Activated CD4-positive, alpha-beta T cell treated with anti-CD3 and anti-CD28 coated beads, Interleukin-2, Interleukin-4, amounts not matched to agents 100 ng/mL and 50 ng/mL, durations not matched to agents 16 hours and 8 hours (primary cell): ENCODE data around the gene ZNF385B.
"Not testable (repeated sequence)": the region's sequence is repeated elsewhere in the genome, so short reads cannot be mapped to it uniquely, and the experiment has no call there.

Experiments used
- DNase-seq: peaks from one replicate; pipeline ENCODE4 v3.0.0-alpha.2; 2020; ENCODE audit warnings: low spot score

ZNF385B gene

GRCh38 chr2:179629776-179630175 is 231.6 kb downstream of the ZNF385B start:
- DNase-seq, result not testable (repeated sequence)

GRCh38 chr2:179626261-179626660 is 235.2 kb downstream of the ZNF385B start:
- no peak for DNase-seq

GRCh38 chr2:179622635-179623300 is 238.6 kb downstream of the ZNF385B start:
- no peak for DNase-seq

GRCh38 chr2:179622112-179622511 is 239.3 kb downstream of the ZNF385B start:
- no peak for DNase-seq

GRCh38 chr2:179619947-179620467 is 241.4 kb downstream of the ZNF385B start:
- DNase-seq, result no peak

GRCh38 chr2:179614121-179614520 is 247.3 kb downstream of the ZNF385B start:
- no peak for DNase-seq

GRCh38 chr2:179613701-179614100 is 247.7 kb downstream of the ZNF385B start:
- no peak for DNase-seq

GRCh38 chr2:179613299-179613651 is 248.1 kb downstream of the ZNF385B start:
- DNase-seq, result no peak

GRCh38 chr2:179612591-179613298 is 248.7 kb downstream of the ZNF385B start:
- no peak for DNase-seq

GRCh38 chr2:179612108-179612507 is 249.3 kb downstream of the ZNF385B start:
- DNase-seq, result no peak

- DNase-seq, result no peak
Measured at GRCh38 chr2:179606141-179606540, 255.3 kb downstream of the ZNF385B start.

GRCh38 chr2:179605341-179605740 is 256.1 kb downstream of the ZNF385B start:
- no peak for DNase-seq

- DNase-seq, result no peak
Measured at GRCh38 chr2:179604598-179604997, 256.8 kb downstream of the ZNF385B start.

- DNase-seq, result no peak
Measured at GRCh38 chr2:179602452-179602851, 259.0 kb downstream of the ZNF385B start.

- DNase-seq, result no peak
Measured at GRCh38 chr2:179596018-179596417, 265.4 kb downstream of the ZNF385B start.

GRCh38 chr2:179595284-179595683 is 266.1 kb downstream of the ZNF385B start:
- DNase-seq, result no peak

GRCh38 chr2:179594268-179595112 is 266.9 kb downstream of the ZNF385B start:
- DNase-seq, result no peak

- DNase-seq, result no peak
Measured at GRCh38 chr2:179593323-179593722, 268.1 kb downstream of the ZNF385B start.

GRCh38 chr2:179592167-179592936 is 269.1 kb downstream of the ZNF385B start:
- no peak for DNase-seq

GRCh38 chr2:179591690-179592089 is 269.7 kb downstream of the ZNF385B start:
- DNase-seq, result no peak

- DNase-seq, result no peak
Measured at GRCh38 chr2:179588486-179589145, 272.8 kb downstream of the ZNF385B start.
